GM19239 (cell line): Measurements from ENCODE around the gene NOXA1.

Experiments used
- DNase-seq: peaks from one replicate; pipeline ENCODE4 v3.0.0; 2011; ENCODE audit warnings: low spot score; ENCODE audit not compliant: insufficient read length
- FAIRE-seq: peaks from 2 replicates; lab custom pipeline; 2011; peaks lifted over from hg19 to GRCh38; lab: Jason Lieb, UNC

Gene NOXA1

DNA sequence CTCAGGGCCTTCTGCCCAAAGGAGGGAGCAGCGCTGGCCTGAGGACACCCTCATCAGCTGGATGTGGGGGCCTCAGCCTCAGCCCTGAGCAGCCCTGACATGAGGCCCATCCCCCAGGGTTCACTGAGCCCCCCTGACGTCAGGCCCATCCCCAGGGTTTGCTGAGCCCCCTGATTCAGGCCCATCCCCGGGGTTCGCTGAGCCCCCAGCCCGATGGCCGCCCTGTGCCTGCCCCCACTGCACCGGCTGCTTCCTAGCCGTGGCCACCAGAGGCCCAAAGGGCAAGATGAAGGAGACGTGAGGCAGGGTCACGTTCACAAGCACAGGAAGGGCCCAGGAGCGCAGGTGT is 55.4 kb downstream of the NOXA1 start:
- no peak for FAIRE-seq
- no peak for DNase-seq

DNA sequence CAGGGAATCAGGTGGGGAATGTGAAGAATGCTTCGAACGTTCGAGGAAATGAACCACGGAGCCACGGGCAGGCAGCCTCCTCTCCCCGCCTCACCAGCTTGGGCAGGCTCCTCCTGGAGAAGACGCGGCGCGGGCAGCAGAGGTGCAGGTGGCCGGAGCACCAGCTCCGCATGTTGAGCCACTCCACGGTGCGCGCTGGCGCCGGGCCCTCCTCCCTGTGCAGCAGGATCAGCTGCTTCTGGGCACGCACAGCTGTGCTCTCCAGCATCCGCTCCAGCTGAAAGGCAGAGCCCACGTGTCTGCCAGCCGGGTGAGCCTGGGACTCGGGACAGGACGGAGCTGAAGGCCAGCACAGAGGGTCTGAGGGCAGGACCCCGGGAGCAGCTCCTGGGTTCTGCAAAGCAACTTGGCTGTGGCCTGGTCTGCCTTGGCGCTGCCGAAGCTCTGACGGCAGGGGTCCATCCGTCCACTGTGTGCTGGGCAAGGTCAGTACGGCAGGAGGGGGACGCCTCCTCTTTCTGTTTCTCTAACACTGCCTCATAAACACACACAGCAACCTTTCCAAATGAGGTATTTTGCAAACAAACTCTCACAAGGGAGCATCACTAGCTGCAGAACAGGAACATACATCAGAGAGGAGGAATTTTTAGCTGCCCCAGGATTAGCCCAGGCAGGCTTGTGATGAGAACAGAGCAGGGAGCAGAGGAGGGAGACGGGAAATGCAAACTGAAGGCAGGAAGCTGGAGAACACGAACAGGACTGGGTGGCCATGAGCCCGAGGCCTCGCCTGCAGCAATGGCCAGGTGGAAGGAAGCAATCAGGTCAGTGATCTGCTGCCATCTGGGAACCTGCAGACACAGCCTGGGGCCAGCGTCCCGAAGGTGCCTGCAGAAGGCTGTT is 56.0 kb downstream of the NOXA1 start:
- no peak for FAIRE-seq

DNA sequence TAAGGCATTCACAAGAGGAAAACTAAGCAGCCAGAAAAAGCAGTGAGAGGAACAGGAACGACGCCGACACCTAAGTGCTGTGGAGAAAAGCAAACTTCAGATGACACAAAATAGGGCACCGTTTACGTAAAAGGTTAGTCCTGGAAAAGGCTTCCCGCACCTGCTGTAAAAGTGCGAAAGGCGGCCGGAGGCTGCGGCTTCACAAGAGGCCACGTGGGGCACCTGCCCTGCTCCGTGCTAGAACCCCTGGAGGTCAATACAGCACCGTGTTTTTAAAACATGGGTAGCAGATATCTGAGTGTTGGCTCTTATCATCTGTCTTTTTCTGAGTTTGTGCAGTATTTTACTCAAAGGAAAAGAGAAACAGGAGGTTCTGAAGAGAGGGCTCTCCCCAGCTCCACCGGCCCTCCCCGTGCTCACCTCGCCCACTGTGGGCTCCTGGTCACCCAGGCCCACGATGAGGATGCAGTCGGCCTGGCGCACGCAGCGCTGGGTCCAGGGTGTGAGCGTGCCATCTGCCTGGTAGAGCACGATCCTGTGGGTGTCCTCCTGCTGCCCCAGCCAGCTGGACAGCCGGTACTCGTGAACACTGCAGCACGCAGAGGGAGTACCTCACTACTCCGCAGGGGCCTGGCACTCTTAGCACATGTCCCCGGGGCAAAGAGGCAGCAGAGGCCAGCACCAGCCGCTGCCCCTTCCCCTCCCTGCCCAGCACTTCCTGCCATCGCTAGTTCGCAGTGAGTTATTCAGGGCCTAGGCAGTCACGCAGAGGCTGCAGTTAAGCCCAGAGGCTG is 56.9 kb downstream of the NOXA1 start:
- DNase-seq (no peak), FAIRE-seq (no peak)

More for the DNA sequence above, 56.0 kb downstream of the NOXA1 start:
- DNase-seq, result no peak

DNA sequence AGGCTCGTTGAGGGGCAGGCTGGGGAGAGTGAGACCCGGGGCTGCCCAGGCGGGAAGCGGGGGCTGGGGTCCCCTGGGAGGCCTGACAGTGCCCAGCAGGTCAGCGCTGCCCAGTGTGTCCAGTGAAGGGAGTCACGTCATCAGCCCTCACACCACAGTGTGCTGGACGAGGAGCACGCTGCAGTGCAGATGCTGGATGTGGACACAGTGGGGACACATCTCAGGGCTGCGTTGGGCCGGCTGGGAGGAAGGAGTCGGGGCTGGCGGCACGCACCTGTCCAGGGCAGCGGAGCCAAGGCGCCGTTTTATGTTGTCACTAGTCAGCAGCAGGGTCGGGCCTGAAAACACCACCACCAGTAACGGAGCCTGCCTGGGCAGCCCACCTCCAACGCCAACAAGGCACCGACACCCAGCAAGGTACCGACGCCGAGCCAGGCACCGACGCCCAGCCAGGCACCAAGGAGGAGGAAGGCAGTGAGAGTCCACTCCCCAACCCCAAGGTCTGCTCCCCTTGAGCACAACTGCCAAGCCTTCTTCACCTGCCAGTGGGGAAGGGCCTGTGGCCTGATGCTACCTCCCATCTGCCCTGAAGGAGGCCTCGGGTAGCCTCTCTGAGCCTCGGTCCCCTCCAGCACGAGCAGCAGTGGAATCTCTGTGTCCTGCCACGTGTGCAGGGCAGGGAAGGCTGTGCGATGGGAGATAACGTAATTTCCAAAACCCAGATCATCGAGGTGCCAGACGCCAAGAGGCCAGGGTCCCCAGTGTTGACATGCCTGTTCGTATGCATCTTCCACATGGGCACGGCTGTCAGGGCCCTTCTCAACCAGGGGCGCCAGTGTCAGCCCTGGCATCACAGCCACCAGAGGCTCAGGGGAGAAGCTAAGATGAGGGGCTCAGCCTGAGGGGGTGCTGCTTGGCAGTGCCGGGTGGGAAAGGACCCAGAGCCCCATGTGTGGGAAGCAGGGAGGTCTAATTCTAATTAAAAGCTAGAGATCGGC is 57.8 kb downstream of the NOXA1 start:
- FAIRE-seq, result no peak

DNA sequence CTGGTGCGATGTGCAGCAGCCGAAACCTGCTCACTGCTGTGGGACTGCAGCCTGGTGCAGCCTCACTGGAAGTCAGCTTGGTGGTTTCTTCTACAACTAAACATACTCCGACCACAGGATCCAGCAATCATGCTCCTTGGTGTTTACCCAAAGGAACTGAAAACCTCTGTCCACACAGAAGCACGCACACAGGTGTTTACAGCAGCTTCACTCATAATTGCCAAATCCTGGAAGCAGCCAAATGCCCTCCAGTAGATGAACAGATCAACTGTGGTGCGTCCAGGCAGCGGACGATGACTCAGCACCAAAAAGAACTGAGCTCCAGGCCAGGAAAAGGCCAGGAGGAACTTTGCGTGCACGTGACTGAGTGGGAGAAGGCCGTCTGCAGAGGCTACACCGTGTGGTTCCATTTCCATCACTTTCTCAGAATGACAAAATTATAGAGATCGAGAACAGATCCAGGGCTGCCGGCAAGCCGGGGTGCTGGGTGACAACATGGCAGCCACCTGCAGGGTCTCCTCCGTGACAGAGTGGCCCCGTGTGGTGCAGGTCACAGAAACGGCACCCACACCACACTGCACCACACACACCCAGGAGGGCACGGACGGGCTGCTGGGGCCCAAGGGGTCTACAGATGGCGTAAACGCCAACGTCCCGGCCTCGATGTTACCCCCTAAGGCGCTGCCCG is 59.0 kb downstream of the NOXA1 start:
- FAIRE-seq, result peak; percentile 63
- no peak for DNase-seq

More for the DNA sequence above, 57.8 kb downstream of the NOXA1 start:
- no peak for DNase-seq
